ENCODE measurements around the gene RLN3. TPM values are rescaled to one million over a fixed set of nuclear protein-coding genes. Genes with fewer than 3 reads are reported as not detected.

The RLN3 gene
- total RNA-seq, 1 donor from 2014 or later: not detected

GRCh38 chr19:14054721-14055120 is 26.8 kb downstream of the RLN3 start:
- DNase-seq (no peak), ATAC-seq (ENCODE audit: low read depth) (no peak)
- H3K9me3 Mint-ChIP-seq: no peaks in the 10 kb centered on the region
- peaks cover 18% of the 10 kb centered on the region for H3K4me1 Mint-ChIP-seq
- H3K27ac Mint-ChIP-seq: no peak overlapping the region
- ChIA-PET CTCF (no interaction called here), POLR2A (interaction anchor here (0.6 kb wide), 1 partner anchor 220 kb away, joined by 3 read pairs; no protein-coding TSS in a partner anchor)
- H3K36me3 Mint-ChIP-seq (ENCODE audit: low read depth): peaks cover 29% of the 10 kb centered on the region
- H3K4me3 Mint-ChIP-seq: no peak overlapping the region
- TF ChIP-seq CTCF (IDR thresholded peaks at IDR 0.05): no peak
- H3K27me3 Mint-ChIP-seq: peaks cover 25% of the 10 kb centered on the region
- intact Hi-C loops (cut with micrococcal nuclease): no loop called here

DNA sequence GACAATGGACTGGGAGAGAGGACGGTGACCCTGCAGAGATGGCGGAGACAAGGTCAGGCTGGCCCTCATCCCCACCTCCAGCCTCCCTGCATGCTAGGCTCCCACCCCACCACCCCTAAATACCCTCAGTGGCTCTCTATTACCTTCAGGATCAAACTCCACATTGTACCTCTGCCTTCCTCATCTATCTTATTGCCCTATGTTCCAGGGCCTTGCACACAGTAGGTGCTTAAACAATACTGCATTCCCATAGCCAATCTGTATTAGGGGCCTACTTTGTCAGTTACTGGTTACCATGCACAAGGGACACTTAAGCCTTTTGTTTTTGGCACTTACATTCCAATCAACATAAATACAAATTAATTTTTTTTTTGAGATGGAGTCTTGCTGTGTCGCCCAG is 27.4 kb downstream of the RLN3 start:
- ChIA-PET POLR2A (no interaction called here), CTCF (interaction anchor here (1.2 kb wide), 1 partner anchor 15 kb away, joined by 3 read pairs; no protein-coding TSS in a partner anchor)
- no peak for TF ChIP-seq CTCF (IDR thresholded peaks at IDR 0.05)
- peaks cover 29% of the 10 kb centered on the region for H3K27me3 Mint-ChIP-seq
- H3K27ac Mint-ChIP-seq: no peak overlapping the region
- DNase-seq: no peak
- no peak overlapping the region for H3K4me3 Mint-ChIP-seq
- H3K9me3 Mint-ChIP-seq: no peaks in the 10 kb centered on the region
- peaks cover 18% of the 10 kb centered on the region for H3K4me1 Mint-ChIP-seq
- no peak for ATAC-seq (ENCODE audit: low read depth)
- intact Hi-C loops (cut with micrococcal nuclease): no loop called here
- H3K36me3 Mint-ChIP-seq (ENCODE audit: low read depth): peaks cover 24% of the 10 kb centered on the region

DNA sequence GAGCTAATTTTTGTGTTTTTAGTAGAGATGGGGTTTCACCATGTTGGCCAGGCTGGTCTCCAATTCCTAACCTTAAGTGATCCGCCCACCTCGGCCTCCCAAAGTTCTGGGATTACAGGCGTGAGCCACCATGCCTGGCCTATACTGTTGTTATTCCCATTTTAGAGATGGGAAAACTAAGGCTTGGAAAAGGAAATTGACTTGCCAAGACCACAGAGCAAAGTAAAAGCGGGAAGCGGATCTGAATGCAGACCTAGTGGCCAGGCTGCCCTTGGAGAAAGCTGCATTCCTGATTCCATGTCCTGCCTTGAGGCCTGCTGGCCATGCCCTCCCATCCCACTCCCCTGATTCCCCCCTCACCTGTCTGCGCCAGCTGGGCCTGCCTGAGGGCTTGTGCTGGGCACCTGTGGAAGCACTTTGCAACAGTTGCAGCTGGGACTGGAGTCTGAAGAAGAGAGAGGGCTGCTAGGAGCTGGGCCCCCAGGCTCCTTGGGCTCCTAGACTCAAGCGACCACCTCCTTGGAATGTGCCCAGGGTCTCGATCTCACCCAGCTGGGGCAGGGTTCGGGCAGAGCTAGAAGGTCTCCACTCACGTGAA is 28.2 kb downstream of the RLN3 start:
- intact Hi-C loops (cut with micrococcal nuclease): no loop called here

GRCh38 chr19:14056741-14057356 is 28.9 kb downstream of the RLN3 start:
- peaks cover 12% of the 10 kb centered on the region for H3K36me3 Mint-ChIP-seq (ENCODE audit: low read depth)
- H3K4me3 Mint-ChIP-seq: peak overlapping the region; percentile 24
- H3K9me3 Mint-ChIP-seq: no peaks in the 10 kb centered on the region
- no peak for ATAC-seq (ENCODE audit: low read depth)
- TF ChIP-seq CTCF (IDR thresholded peaks at IDR 0.05): no peak
- DNase-seq: no peak
- peaks cover 18% of the 10 kb centered on the region for H3K4me1 Mint-ChIP-seq
- ChIA-PET CTCF (interaction anchor here (1.2 kb wide), 1 partner anchor 14 kb away, joined by 3 read pairs; no protein-coding TSS in a partner anchor), POLR2A (interaction anchor here (0.6 to 1.4 kb wide), 3 partner anchors 25 to 176 kb away, joined by 4 to 5 read pairs (median 4); partner anchors contain the start of gene IL27RA)
- intact Hi-C loops (cut with micrococcal nuclease): no loop called here
- H3K27ac Mint-ChIP-seq: no peak overlapping the region
- peaks cover 37% of the 10 kb centered on the region for H3K27me3 Mint-ChIP-seq

More for the DNA sequence above, 28.2 kb downstream of the RLN3 start:
- ChIA-PET POLR2A (interaction anchor here (0.5 to 1.4 kb wide), 2 partner anchors 24 to 184 kb away, joined by 3 to 4 read pairs; partner anchors contain the start of gene IL27RA), CTCF (interaction anchor here (1.2 kb wide), 1 partner anchor 14 kb away, joined by 3 read pairs; no protein-coding TSS in a partner anchor)
- H3K27me3 Mint-ChIP-seq: peaks cover 34% of the 10 kb centered on the region
- H3K4me1 Mint-ChIP-seq: peaks cover 18% of the 10 kb centered on the region
- ATAC-seq (ENCODE audit: low read depth): no peak
- no peak overlapping the region for H3K27ac Mint-ChIP-seq
- no peak overlapping the region for H3K4me3 Mint-ChIP-seq
- no peak for DNase-seq
- TF ChIP-seq CTCF (IDR thresholded peaks at IDR 0.05): no peak
- peaks cover 16% of the 10 kb centered on the region for H3K36me3 Mint-ChIP-seq (ENCODE audit: low read depth)
- no peaks in the 10 kb centered on the region for H3K9me3 Mint-ChIP-seq

Measured in activated B cell treated with CpG ODN at 0.5 μM for 24 hours (primary cell).